ENCODE results near the gene MYH13.

MYH13 gene

GRCh38 chr17:10323812-10324610 lies 48.8 kb downstream of the MYH13 start:
- Histone ChIP-seq H3K36me3 (ENCODE audit: control insufficient read depth in 2 of 2, insufficient read depth in 2 of 2, low read length in 2 of 2) (no peaks in the 10 kb centered on the region), H3K27ac (ENCODE audit: low read length) (no peak overlapping the region), H3K9me3 (ENCODE audit: control insufficient read depth in 2 of 2, low read length in 2 of 2) (no peaks in the 10 kb centered on the region), H3K4me3 (ENCODE audit: low read length in 2 of 2) (no peak overlapping the region), H3K4me1 (ENCODE audit: control insufficient read depth, insufficient read depth, low read length) (no peaks in the 10 kb centered on the region), H3K27me3 (ENCODE audit: control insufficient read depth in 1 of 2, insufficient read depth in 2 of 2, low read length in 2 of 2) (peaks cover 0 to 5% of the 10 kb centered on the region in 2 donors), H3K9ac (ENCODE audit: low read length in 2 of 2) (no peak overlapping the region)

GRCh38 chr17:10318535-10318934 lies 54.3 kb downstream of the MYH13 start:
- no peak overlapping the region for H3K4me3 ChIP-seq (ENCODE audit: low read length in 2 of 2)
- H3K9me3 ChIP-seq (ENCODE audit: control insufficient read depth in 2 of 2, low read length in 2 of 2), result no peaks in the 10 kb centered on the region
- no peak overlapping the region for H3K9ac ChIP-seq (ENCODE audit: low read length in 2 of 2)
- no peak overlapping the region for H3K27ac ChIP-seq (ENCODE audit: low read length)
- H3K4me1 ChIP-seq (ENCODE audit: control insufficient read depth, insufficient read depth, low read length), result no peaks in the 10 kb centered on the region
- H3K36me3 ChIP-seq (ENCODE audit: control insufficient read depth in 2 of 2, insufficient read depth in 2 of 2, low read length in 2 of 2), result no peaks in the 10 kb centered on the region
- no peaks in the 10 kb centered on the region for H3K27me3 ChIP-seq (ENCODE audit: control insufficient read depth in 1 of 2, insufficient read depth in 2 of 2, low read length in 2 of 2)

GRCh38 chr17:10317543-10317834 lies 55.3 kb downstream of the MYH13 start:
- Histone ChIP-seq H3K9me3 (ENCODE audit: control insufficient read depth in 2 of 2, low read length in 2 of 2) (no peaks in the 10 kb centered on the region), H3K36me3 (ENCODE audit: control insufficient read depth in 2 of 2, insufficient read depth in 2 of 2, low read length in 2 of 2) (no peaks in the 10 kb centered on the region), H3K4me1 (ENCODE audit: control insufficient read depth, insufficient read depth, low read length) (no peaks in the 10 kb centered on the region), H3K9ac (ENCODE audit: low read length in 2 of 2) (no peak overlapping the region), H3K27me3 (ENCODE audit: control insufficient read depth in 1 of 2, insufficient read depth in 2 of 2, low read length in 2 of 2) (no peaks in the 10 kb centered on the region), H3K27ac (ENCODE audit: low read length) (no peak overlapping the region), H3K4me3 (ENCODE audit: low read length in 2 of 2) (no peak overlapping the region)

- Histone ChIP-seq H3K36me3 (ENCODE audit: control insufficient read depth in 2 of 2, insufficient read depth in 2 of 2, low read length in 2 of 2) (no peaks in the 10 kb centered on the region), H3K9me3 (ENCODE audit: control insufficient read depth in 2 of 2, low read length in 2 of 2) (no peaks in the 10 kb centered on the region), H3K4me1 (ENCODE audit: control insufficient read depth, insufficient read depth, low read length) (no peaks in the 10 kb centered on the region), H3K27me3 (ENCODE audit: control insufficient read depth in 1 of 2, insufficient read depth in 2 of 2, low read length in 2 of 2) (peaks cover 0 to 3% of the 10 kb centered on the region in 2 donors), H3K4me3 (ENCODE audit: low read length in 2 of 2) (no peak overlapping the region), H3K27ac (ENCODE audit: low read length) (no peak overlapping the region), H3K9ac (ENCODE audit: low read length in 2 of 2) (no peak overlapping the region)
Measured at GRCh38 chr17:10316801-10317542, 55.8 kb downstream of the MYH13 start.

- Histone ChIP-seq H3K36me3 (ENCODE audit: control insufficient read depth in 2 of 2, insufficient read depth in 2 of 2, low read length in 2 of 2) (no peaks in the 10 kb centered on the region), H3K9ac (ENCODE audit: low read length in 2 of 2) (no peak overlapping the region), H3K4me3 (ENCODE audit: low read length in 2 of 2) (no peak overlapping the region), H3K27me3 (ENCODE audit: control insufficient read depth in 1 of 2, insufficient read depth in 2 of 2, low read length in 2 of 2) (peaks cover 0 to 3% of the 10 kb centered on the region in 2 donors), H3K4me1 (ENCODE audit: control insufficient read depth, insufficient read depth, low read length) (no peaks in the 10 kb centered on the region), H3K27ac (ENCODE audit: low read length) (no peak overlapping the region), H3K9me3 (ENCODE audit: control insufficient read depth in 2 of 2, low read length in 2 of 2) (no peaks in the 10 kb centered on the region)
Measured at GRCh38 chr17:10314329-10314728, 58.5 kb downstream of the MYH13 start.

- no peak overlapping the region for H3K27ac ChIP-seq (ENCODE audit: low read length)
- no peaks in the 10 kb centered on the region for H3K4me1 ChIP-seq (ENCODE audit: control insufficient read depth, insufficient read depth, low read length)
- H3K9me3 ChIP-seq (ENCODE audit: control insufficient read depth in 2 of 2, low read length in 2 of 2), result no peaks in the 10 kb centered on the region
- no peak overlapping the region for H3K4me3 ChIP-seq (ENCODE audit: low read length in 2 of 2)
- peaks cover 0 to 3% of the 10 kb centered on the region in 2 donors for H3K27me3 ChIP-seq (ENCODE audit: control insufficient read depth in 1 of 2, insufficient read depth in 2 of 2, low read length in 2 of 2)
- no peaks in the 10 kb centered on the region for H3K36me3 ChIP-seq (ENCODE audit: control insufficient read depth in 2 of 2, insufficient read depth in 2 of 2, low read length in 2 of 2)
- H3K9ac ChIP-seq (ENCODE audit: low read length in 2 of 2), result no peak overlapping the region
Measured at GRCh38 chr17:10313037-10313672, 59.7 kb downstream of the MYH13 start.

- H3K4me3 ChIP-seq (ENCODE audit: low read length in 2 of 2), result no peak overlapping the region
- no peak overlapping the region for H3K9ac ChIP-seq (ENCODE audit: low read length in 2 of 2)
- H3K27me3 ChIP-seq (ENCODE audit: control insufficient read depth in 1 of 2, insufficient read depth in 2 of 2, low read length in 2 of 2), result peaks cover 0 to 3% of the 10 kb centered on the region in 2 donors
- no peaks in the 10 kb centered on the region for H3K9me3 ChIP-seq (ENCODE audit: control insufficient read depth in 2 of 2, low read length in 2 of 2)
- H3K4me1 ChIP-seq (ENCODE audit: control insufficient read depth, insufficient read depth, low read length), result no peaks in the 10 kb centered on the region
- no peak overlapping the region for H3K27ac ChIP-seq (ENCODE audit: low read length)
- H3K36me3 ChIP-seq (ENCODE audit: control insufficient read depth in 2 of 2, insufficient read depth in 2 of 2, low read length in 2 of 2), result no peaks in the 10 kb centered on the region
Measured at GRCh38 chr17:10311131-10311530, 61.7 kb downstream of the MYH13 start.

- no peak overlapping the region for H3K4me3 ChIP-seq (ENCODE audit: low read length in 2 of 2)
- no peak overlapping the region for H3K9ac ChIP-seq (ENCODE audit: low read length in 2 of 2)
- H3K9me3 ChIP-seq (ENCODE audit: control insufficient read depth in 2 of 2, low read length in 2 of 2), result no peaks in the 10 kb centered on the region
- H3K27ac ChIP-seq (ENCODE audit: low read length), result no peak overlapping the region
- no peaks in the 10 kb centered on the region for H3K4me1 ChIP-seq (ENCODE audit: control insufficient read depth, insufficient read depth, low read length)
- peaks cover 0 to 3% of the 10 kb centered on the region in 2 donors for H3K27me3 ChIP-seq (ENCODE audit: control insufficient read depth in 1 of 2, insufficient read depth in 2 of 2, low read length in 2 of 2)
- H3K36me3 ChIP-seq (ENCODE audit: control insufficient read depth in 2 of 2, insufficient read depth in 2 of 2, low read length in 2 of 2), result no peaks in the 10 kb centered on the region
Measured at GRCh38 chr17:10309003-10309974, 63.5 kb downstream of the MYH13 start.

GRCh38 chr17:10306585-10306984 lies 66.2 kb downstream of the MYH13 start:
- H3K36me3 ChIP-seq (ENCODE audit: control insufficient read depth in 2 of 2, insufficient read depth in 2 of 2, low read length in 2 of 2), result no peaks in the 10 kb centered on the region
- no peaks in the 10 kb centered on the region for H3K4me1 ChIP-seq (ENCODE audit: control insufficient read depth, insufficient read depth, low read length)
- no peak overlapping the region for H3K9ac ChIP-seq (ENCODE audit: low read length in 2 of 2)
- H3K9me3 ChIP-seq (ENCODE audit: control insufficient read depth in 2 of 2, low read length in 2 of 2), result no peaks in the 10 kb centered on the region
- H3K4me3 ChIP-seq (ENCODE audit: low read length in 2 of 2), result no peak overlapping the region
- no peaks in the 10 kb centered on the region for H3K27me3 ChIP-seq (ENCODE audit: control insufficient read depth in 1 of 2, insufficient read depth in 2 of 2, low read length in 2 of 2)
- no peak overlapping the region for H3K27ac ChIP-seq (ENCODE audit: low read length)

- H3K27me3 ChIP-seq (ENCODE audit: control insufficient read depth in 1 of 2, insufficient read depth in 2 of 2, low read length in 2 of 2), result no peaks in the 10 kb centered on the region
- no peaks in the 10 kb centered on the region for H3K36me3 ChIP-seq (ENCODE audit: control insufficient read depth in 2 of 2, insufficient read depth in 2 of 2, low read length in 2 of 2)
- H3K4me3 ChIP-seq (ENCODE audit: low read length in 2 of 2), result no peak overlapping the region
- no peaks in the 10 kb centered on the region for H3K9me3 ChIP-seq (ENCODE audit: control insufficient read depth in 2 of 2, low read length in 2 of 2)
- no peak overlapping the region for H3K9ac ChIP-seq (ENCODE audit: low read length in 2 of 2)
- no peaks in the 10 kb centered on the region for H3K4me1 ChIP-seq (ENCODE audit: control insufficient read depth, insufficient read depth, low read length)
- H3K27ac ChIP-seq (ENCODE audit: low read length), result no peak overlapping the region
Measured at GRCh38 chr17:10305398-10305797, 67.4 kb downstream of the MYH13 start.

All from stomach smooth muscle (tissue), 2 donors.